Hippocampal formation (tissue), 2 donors: ENCODE data around the gene MOCS2.

Experiments used
- DNase-seq, 2 donors: peaks; one replicate each; lab custom pipeline; 2025; lab: John Stamatoyannopoulos, UW

MOCS2 gene

GRCh38 chr5:53052499-53052898 is 57.1 kb downstream of the MOCS2 start:
- no peak for DNase-seq

GRCh38 chr5:53048248-53048647 is 61.3 kb downstream of the MOCS2 start:
- no peak for DNase-seq
